SIG-M5 treated with dmso at 0.1 percent for 504 hours (cell line): ENCODE data around the gene CAPN9.
"Not testable (repeated sequence)": the region's sequence is repeated elsewhere in the genome, so short reads cannot be mapped to it uniquely, and the experiment has no call there.

Source experiments
- DNase-seq: peaks from one replicate; lab custom pipeline; 2025; ENCODE audit not compliant: unreplicated experiment; lab: John Stamatoyannopoulos, UW

The CAPN9 gene

DNA sequence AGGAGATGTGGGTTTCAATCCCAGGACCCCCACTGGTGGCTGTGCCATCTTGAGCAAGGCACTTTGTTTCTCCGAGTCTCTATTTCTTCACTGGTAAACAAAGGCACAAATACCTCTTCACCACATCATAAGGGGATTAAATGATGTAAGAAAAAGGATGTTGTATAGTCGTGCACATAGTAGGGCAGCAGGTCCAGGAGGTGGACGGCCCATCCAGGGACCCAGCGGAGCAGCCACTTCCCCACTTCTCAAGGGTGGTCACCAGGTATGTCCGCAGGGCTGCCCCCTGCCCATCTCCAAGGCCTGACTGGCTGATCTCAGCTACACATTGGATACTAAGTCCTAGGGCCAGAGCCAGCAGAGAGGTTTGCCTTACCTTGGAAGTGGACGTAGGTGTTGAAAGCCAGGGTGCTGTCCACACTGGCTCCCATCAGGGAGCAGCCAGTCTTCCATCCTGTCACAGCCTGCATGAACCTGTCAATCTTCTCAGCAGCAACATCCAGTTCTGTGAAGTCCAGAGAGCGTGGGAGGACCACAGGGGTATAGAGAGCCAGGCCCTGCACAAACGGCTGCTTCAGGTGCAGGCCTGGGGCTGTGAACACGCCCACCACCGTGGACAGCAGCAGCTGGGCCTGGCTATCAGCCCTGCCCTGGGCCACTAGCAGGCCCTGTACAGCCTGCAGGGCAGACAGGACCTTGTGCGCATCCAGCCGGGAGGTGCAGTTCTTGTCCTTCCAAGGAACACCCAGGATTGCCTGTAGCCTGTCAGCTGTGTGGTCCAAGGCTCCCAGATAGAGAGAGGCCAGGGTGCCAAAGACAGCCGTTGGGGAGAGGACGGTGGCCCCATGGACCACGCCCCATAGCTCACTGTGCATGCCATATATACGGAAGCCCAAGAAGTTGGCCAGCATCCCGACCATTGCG, 37.3 kb upstream of the CAPN9 start:
- no peak for DNase-seq

- DNase-seq = no peak
Measured at GRCh38 chr1:230710543-230710904, 36.7 kb upstream of the CAPN9 start.

GRCh38 chr1:230711245-230711644, 35.9 kb upstream of the CAPN9 start:
- no peak for DNase-seq

- DNase-seq = no peak
Measured at GRCh38 chr1:230712470-230712942, 34.7 kb upstream of the CAPN9 start.

DNA sequence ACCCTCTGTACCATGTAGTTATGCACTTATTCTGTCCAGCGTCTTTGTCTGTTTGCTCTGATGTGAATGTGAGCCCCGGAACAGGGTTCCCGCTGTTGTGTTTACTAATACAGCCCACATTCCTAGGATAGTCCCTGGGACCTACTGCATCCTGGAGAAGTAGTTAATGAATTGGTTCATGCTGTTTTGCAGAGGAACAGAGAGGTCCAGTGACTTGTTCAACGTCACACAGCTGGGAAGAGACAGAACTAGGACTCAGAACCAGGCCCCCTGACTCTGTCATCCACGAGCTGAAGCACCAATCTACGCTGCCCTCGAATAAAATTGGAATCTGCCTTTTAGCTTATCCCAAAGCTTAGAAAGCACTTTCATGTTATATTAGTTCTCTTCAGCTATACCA, 34.0 kb upstream of the CAPN9 start:
- DNase-seq = no peak

DNA sequence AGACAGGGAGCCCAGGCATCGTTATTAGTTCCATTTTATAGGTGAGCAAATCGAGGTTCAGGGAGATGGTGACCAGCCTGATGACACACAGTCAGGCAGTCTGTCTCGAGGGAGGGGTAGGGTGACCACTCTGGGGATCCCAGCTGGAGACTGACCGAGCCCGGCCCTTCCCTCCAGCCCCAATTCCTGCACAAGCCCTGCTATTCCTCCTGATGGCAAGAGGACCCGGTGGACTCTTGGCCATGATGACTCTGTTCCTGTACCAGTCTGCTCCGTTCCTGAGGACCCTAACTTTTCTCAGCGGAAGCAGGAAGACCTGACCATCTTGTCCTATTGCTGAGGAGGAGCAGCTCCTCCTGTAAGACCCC, 33.7 kb upstream of the CAPN9 start:
- DNase-seq = no peak

DNA sequence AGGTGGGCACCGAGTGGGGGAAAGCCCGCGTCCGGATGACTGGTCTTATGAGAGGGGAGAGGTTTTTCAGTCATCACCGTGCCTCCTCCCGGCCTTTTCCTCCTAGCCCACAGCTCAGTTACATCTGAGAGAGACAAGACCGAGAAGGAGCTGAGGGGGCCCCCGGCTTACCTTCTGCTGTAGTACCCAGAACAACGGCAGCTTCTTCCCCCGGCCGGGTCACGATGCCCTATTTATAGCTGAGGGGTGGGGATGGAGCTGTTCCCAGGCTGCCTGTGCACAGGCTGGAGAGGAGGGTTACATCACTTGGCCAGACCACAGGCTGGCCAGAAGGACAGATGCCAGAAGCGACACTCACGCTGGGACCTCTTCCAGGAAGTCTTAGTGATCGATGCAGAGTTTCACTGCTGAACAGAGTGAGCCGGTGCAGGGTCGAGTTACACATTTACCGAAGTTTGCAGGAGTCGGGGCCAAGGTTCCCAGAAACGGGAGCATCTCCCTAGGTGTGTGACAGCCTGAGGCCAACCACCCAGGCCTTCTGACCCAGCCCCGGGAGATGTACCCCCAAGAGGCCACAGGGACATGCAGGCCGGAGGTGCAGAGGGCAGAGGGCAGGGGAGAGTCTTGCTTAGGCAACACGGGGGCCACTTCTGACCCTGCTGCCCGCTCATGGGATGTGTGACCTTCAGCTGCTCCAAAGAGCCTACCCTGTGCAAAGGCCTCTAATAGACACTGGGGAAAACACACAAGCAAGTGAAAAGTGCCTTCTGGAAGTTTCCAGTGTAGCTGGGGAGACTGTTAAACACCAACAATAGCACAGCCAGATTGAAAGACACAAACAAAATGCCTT, 33.0 kb upstream of the CAPN9 start, which contains the start of gene AGT:
Gene AGT (minus strand): TSS at position 208 of the 850 bp plus-strand sequence. CDS start 3,299 bp downstream, outside the sequence.
- peak; percentile 60 for DNase-seq

- no peak for DNase-seq
Measured at GRCh38 chr1:230715510-230715909, 31.7 kb upstream of the CAPN9 start.

DNA sequence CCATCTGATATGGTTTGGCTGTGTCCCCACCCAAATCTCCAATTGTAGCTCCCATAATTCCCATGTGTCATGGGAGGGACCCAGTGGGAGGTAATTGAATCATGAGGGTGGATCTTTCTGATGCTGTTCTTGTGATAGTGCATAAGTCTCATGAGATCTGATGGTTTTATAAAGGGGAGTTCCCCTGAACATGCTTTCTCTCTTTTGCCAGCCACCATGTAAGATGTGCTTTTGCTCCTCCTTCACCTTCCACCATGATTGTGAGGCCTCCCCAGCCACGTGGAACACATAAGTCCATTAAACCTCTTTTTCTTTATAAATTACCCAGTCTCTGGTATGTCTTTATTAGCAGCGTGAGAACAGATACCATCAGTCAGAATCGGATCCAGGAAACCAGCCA, 30.7 kb upstream of the CAPN9 start:
- not testable (repeated sequence) for DNase-seq

- DNase-seq = no peak
Measured at GRCh38 chr1:230717251-230717650, 29.9 kb upstream of the CAPN9 start.

DNA sequence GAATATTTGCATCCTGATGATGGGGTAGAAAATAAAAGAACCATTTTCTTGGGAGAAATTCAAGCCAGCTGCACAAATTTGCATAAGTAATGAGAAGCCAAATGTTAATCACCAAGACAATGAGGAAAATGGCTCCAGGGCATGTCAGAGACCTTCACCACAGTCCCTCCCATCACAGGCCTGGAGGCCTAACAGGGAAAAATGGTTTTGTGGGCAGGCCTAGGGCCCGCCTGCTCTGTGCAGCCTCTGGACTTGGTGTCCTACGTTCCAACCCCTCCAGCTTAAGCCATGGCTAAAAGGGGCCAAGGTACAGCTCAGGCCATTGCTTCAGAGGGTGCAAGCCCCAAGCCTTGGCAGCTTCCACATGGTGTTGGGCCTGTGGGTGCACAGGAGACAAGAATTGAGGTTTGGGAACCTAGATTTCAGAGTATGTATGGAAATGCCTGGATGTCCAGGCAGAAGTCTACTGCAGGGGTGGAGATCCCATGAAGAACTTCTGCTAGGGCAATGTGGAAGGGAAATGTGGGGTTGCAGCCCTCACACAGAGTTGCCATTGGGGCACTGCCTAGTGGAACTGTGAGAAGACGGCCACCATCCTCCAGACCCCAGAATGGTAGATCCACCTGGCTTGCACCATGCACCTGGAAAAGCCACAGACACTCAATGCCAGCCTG, 25.2 kb upstream of the CAPN9 start:
- DNase-seq = not testable (repeated sequence)

DNA sequence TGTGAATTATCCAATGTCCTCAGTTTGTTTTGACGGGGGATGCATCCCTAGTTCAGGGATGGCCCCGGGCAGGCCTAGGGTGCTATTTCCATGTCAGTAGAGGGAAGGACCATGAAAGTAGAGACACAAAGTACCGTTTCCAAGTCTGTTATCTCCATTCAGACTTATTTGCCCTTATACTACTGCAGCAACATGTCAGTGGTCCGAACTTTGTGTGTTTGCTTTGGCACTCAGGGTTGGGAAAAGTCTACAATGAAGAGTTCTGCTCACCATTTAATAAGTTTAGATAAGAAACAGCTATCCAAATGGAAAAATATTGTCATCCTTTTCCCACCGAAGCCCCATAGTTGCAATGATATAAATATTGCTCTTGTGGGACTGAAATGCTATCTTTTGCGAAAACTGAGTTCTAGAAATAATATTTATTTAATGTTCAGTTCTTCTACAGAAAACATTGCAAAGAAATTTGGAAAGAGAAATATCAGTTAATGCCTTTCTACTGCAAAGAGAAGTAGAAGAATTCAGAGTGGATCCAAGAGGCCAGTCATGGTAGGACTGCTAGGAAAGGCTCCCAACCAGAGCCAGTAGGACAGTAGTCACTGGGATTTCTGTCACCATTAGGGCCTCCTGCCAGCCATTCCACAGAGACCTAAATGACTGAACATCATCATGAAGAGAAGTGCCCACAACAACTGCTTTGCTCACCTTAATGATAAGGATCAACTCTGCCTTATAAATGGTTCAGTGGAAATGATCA, 21.8 kb upstream of the CAPN9 start:
- no peak for DNase-seq

- peak; percentile 64 for DNase-seq
Measured at GRCh38 chr1:230728710-230729392, 18.3 kb upstream of the CAPN9 start.

DNA sequence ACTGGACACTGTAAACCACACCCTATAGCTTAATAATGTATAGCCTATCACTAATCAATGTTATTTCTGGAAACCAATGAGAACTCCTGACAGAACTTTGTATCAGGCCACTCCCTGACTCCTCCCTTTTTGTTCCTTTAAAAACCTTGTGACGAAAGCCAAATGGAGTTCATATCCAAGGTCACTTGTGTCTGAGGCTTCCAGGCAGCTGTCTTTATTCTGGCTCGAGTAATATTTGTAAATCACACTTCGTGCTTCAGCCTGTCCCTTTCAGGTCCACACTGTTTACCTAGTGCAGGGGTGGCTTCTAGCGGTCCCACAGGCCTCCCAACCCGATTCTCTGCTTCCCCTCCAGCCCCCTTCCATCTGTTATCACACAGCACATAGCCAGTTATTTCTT, 16.2 kb upstream of the CAPN9 start:
- no peak for DNase-seq

DNA sequence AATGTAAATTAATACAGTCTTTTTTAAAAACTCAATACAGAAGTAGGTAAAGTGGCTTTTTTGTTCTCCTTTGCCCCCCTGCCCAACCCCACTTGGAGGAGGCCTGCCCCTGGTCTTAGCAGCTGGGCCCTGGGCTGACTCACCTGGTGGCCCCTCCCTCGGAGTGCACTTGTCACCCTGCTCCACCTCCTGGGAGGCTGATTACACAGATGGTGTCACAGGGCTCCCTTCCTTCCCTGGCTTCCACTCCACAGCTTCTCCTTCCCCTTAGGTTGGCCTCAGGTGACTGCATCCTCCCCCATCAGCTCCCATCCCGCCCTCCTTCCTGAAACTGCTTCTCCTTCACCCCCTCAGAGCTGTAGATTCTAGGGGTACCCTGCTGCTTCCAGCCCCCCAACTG, 11.7 kb upstream of the CAPN9 start:
- DNase-seq = peak; percentile 24

DNA sequence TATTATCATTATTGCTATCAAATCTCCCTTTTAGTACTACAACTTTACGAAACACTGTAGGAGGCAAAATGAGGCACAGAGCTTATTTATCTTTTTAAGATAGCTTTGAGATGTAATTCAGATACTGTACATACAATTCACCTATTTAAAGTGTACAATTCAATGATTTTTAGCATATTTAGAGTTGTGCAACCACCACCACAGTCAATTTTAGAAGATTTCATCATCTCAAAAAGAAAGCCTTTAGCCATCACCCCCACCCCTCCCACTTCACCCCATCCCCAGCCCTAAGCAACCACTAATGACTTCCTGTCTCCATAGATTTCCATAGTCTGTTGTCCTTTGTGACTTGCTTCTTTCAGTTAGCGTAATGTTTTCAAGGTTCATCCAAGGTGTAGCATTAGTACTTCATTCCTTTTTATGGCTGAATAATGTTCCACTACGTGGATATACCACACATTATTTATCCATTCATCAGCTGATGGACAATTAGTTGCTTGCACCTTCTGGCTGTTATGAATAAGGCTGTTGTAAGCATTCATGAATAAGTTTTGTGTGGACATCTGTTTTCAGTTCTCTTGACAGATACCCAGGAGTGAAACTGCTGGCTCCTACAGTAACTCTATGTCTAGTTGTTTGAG, 9.4 kb upstream of the CAPN9 start:
- peak; percentile 69 for DNase-seq

GRCh38 chr1:230739564-230740290, 7.5 kb upstream of the CAPN9 start:
- no peak for DNase-seq

GRCh38 chr1:230743899-230744298, 3.3 kb upstream of the CAPN9 start:
- no peak for DNase-seq

- DNase-seq = no peak
Measured at GRCh38 chr1:230744382-230744781, 2.8 kb upstream of the CAPN9 start.
